ENCODE data around the gene MIER3.
A peak's percentile ranks its signal among the peaks of the same experiment; 100 is the strongest.
"Not testable (repeated sequence)": the region's sequence is repeated elsewhere in the genome, so short reads cannot be mapped to it uniquely, and the experiment has no call there.

MIER3 gene

GRCh38 chr5:56981548-56982315, 29.8 kb upstream of the MIER3 start:
- H3K36me3 ChIP-seq: no peaks in the 10 kb centered on the region
- H3K9ac ChIP-seq: no peak overlapping the region
- H3K4me2 ChIP-seq: peak overlapping the region; percentile 22; the same call in 1 of the 2 replicates
- TF ChIP-seq Cebpa-rat (IDR thresholded peaks at IDR 0.05): no peak
- no peaks in the 10 kb centered on the region for H3K9me3 ChIP-seq
- H3K27ac ChIP-seq: no peak overlapping the region
- H3K4me3 ChIP-seq: no peak overlapping the region
- H4K20me1 ChIP-seq: no peaks in the 10 kb centered on the region
- peaks cover 50% of the 10 kb centered on the region for H3K4me1 ChIP-seq
- H3K27me3 ChIP-seq: no peaks in the 10 kb centered on the region

- Histone ChIP-seq H3K4me1 (peaks cover 32% of the 10 kb centered on the region), H3K9ac (no peak overlapping the region), H3K9me3 (no peaks in the 10 kb centered on the region), H3K27ac (no peak overlapping the region), H3K4me3 (no peak overlapping the region), H3K4me2 (no peak overlapping the region), H4K20me1 (no peaks in the 10 kb centered on the region), H3K36me3 (no peaks in the 10 kb centered on the region), H3K27me3 (no peaks in the 10 kb centered on the region)
- TF ChIP-seq Cebpa-rat (IDR thresholded peaks at IDR 0.05): no peak
These were observed 28.0 kb upstream of the MIER3 start for GRCh38 chr5:56979968-56980367.

GRCh38 chr5:56979526-56979925, 27.6 kb upstream of the MIER3 start:
- not testable (repeated sequence) for H3K9ac ChIP-seq

GRCh38 chr5:56977822-56978221, 25.9 kb upstream of the MIER3 start:
- Histone ChIP-seq H3K36me3 (no peaks in the 10 kb centered on the region), H3K4me1 (peaks cover 20% of the 10 kb centered on the region), H3K4me3 (no peak overlapping the region), H3K4me2 (no peak overlapping the region), H3K27me3 (no peaks in the 10 kb centered on the region), H3K27ac (no peak overlapping the region), H3K9ac (no peak overlapping the region), H3K9me3 (no peaks in the 10 kb centered on the region), H4K20me1 (no peaks in the 10 kb centered on the region)
- no peak for TF ChIP-seq Cebpa-rat (IDR thresholded peaks at IDR 0.05)

More at GRCh38 chr5:56979526-56979925, 27.6 kb upstream of the MIER3 start:
- H3K4me1 ChIP-seq: peaks cover 28% of the 10 kb centered on the region
- H3K4me3 ChIP-seq, H3K27ac ChIP-seq, H3K27me3 ChIP-seq, H3K4me2 ChIP-seq, H3K36me3 ChIP-seq, H4K20me1 ChIP-seq, H3K9me3 ChIP-seq: not testable (repeated sequence)

- Histone ChIP-seq H3K4me1 (peaks cover 15% of the 10 kb centered on the region), H3K36me3 (no peaks in the 10 kb centered on the region), H3K27me3 (no peaks in the 10 kb centered on the region), H3K27ac (no peak overlapping the region), H3K4me2 (no peak overlapping the region), H3K4me3 (no peak overlapping the region), H3K9me3 (no peaks in the 10 kb centered on the region), H3K9ac (no peak overlapping the region), H4K20me1 (no peaks in the 10 kb centered on the region)
- no peak for TF ChIP-seq Cebpa-rat (IDR thresholded peaks at IDR 0.05)
These were observed 25.1 kb upstream of the MIER3 start for GRCh38 chr5:56977021-56977420.

GRCh38 chr5:56974241-56974640, 22.3 kb upstream of the MIER3 start:
- Histone ChIP-seq H3K9ac (no peak overlapping the region), H3K36me3 (no peaks in the 10 kb centered on the region), H3K27ac (no peak overlapping the region), H3K4me1 (no peaks in the 10 kb centered on the region), H3K4me2 (no peak overlapping the region), H3K4me3 (no peak overlapping the region), H3K9me3 (no peaks in the 10 kb centered on the region), H3K27me3 (no peaks in the 10 kb centered on the region), H4K20me1 (no peaks in the 10 kb centered on the region)
- no peak for TF ChIP-seq Cebpa-rat (IDR thresholded peaks at IDR 0.05)

- H3K4me3 ChIP-seq: no peak overlapping the region
- H3K27me3 ChIP-seq: no peaks in the 10 kb centered on the region
These were observed 21.6 kb upstream of the MIER3 start for GRCh38 chr5:56973473-56973872.

GRCh38 chr5:56971275-56971674, 19.4 kb upstream of the MIER3 start:
- no peaks in the 10 kb centered on the region for H3K27me3 ChIP-seq
- no peak for TF ChIP-seq Cebpa-rat (IDR thresholded peaks at IDR 0.05)
- no peaks in the 10 kb centered on the region for H3K36me3 ChIP-seq
- no peaks in the 10 kb centered on the region for H3K9me3 ChIP-seq
- no peak overlapping the region for H3K9ac ChIP-seq
- H4K20me1 ChIP-seq: no peaks in the 10 kb centered on the region
- no peak overlapping the region for H3K27ac ChIP-seq
- H3K4me3 ChIP-seq: no peak overlapping the region
- H3K4me1 ChIP-seq: no peaks in the 10 kb centered on the region
- no peak overlapping the region for H3K4me2 ChIP-seq

More at GRCh38 chr5:56973473-56973872, 21.6 kb upstream of the MIER3 start:
- Histone ChIP-seq H3K27ac (no peak overlapping the region), H3K36me3 (no peaks in the 10 kb centered on the region), H3K9me3 (no peaks in the 10 kb centered on the region), H3K4me2 (no peak overlapping the region), H4K20me1 (no peaks in the 10 kb centered on the region), H3K4me1 (no peaks in the 10 kb centered on the region), H3K9ac (no peak overlapping the region)
- no peak for TF ChIP-seq Cebpa-rat (IDR thresholded peaks at IDR 0.05)

GRCh38 chr5:56964173-56964572, 12.2 kb upstream of the MIER3 start:
- Histone ChIP-seq H3K9me3 (no peaks in the 10 kb centered on the region), H3K36me3 (no peaks in the 10 kb centered on the region), H4K20me1 (no peaks in the 10 kb centered on the region), H3K27ac (no peak overlapping the region), H3K4me3 (no peak overlapping the region), H3K9ac (no peak overlapping the region), H3K27me3 (no peaks in the 10 kb centered on the region), H3K4me1 (no peaks in the 10 kb centered on the region), H3K4me2 (no peak overlapping the region)
- no peak for TF ChIP-seq Cebpa-rat (IDR thresholded peaks at IDR 0.05)

GRCh38 chr5:56963246-56963645, 11.3 kb upstream of the MIER3 start:
- Histone ChIP-seq H3K9ac (no peak overlapping the region), H3K4me2 (no peak overlapping the region), H4K20me1 (no peaks in the 10 kb centered on the region), H3K4me3 (no peak overlapping the region), H3K4me1 (no peaks in the 10 kb centered on the region), H3K27ac (no peak overlapping the region), H3K36me3 (no peaks in the 10 kb centered on the region), H3K9me3 (no peaks in the 10 kb centered on the region), H3K27me3 (no peaks in the 10 kb centered on the region)
- no peak for TF ChIP-seq Cebpa-rat (IDR thresholded peaks at IDR 0.05)

GRCh38 chr5:56962286-56962685, 10.4 kb upstream of the MIER3 start:
- Histone ChIP-seq H3K36me3 (no peaks in the 10 kb centered on the region), H3K4me3 (no peak overlapping the region), H3K9ac (no peak overlapping the region), H3K27ac (no peak overlapping the region), H4K20me1 (no peaks in the 10 kb centered on the region), H3K4me2 (no peak overlapping the region), H3K27me3 (no peaks in the 10 kb centered on the region), H3K4me1 (no peaks in the 10 kb centered on the region), H3K9me3 (no peaks in the 10 kb centered on the region)
- no peak for TF ChIP-seq Cebpa-rat (IDR thresholded peaks at IDR 0.05)
